ENCODE results near the gene N4BP3.

The N4BP3 gene

DNA sequence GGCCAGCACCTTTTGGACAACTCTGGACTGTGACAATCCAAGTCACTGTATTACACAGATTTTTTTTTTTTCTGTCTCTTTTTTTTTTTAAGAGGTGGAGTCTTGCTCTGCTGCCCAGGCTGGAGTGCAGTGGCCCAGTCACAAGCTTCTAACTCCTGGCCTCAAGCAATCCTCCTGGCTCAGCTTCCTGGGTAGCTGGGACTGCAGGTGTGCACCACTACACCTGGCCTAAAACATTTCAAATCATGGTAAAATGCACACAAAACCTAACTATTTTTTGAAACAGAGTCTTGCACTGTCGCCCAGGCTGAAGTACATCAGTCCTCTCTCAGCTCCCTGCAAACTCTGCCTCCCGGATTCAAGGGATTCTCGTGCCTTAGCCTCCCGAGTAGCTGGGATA is 7.2 kb upstream of the N4BP3 start:
- Histone ChIP-seq H3K4me3 (IDR thresholded peaks at IDR 0.05; ENCODE audit: insufficient read depth, low read depth, low read length) (no peak overlapping the region), H3K79me2 (ENCODE audit: insufficient read depth, low read depth) (no peaks in the 10 kb centered on the region), H3K9ac (no peak overlapping the region), H2AFZ (ENCODE audit: low read depth) (no peak overlapping the region), H4K20me1 (ENCODE audit: insufficient read depth) (no peaks in the 10 kb centered on the region), H3K36me3 (ENCODE audit: insufficient read depth) (no peaks in the 10 kb centered on the region), H3K4me1 (ENCODE audit: low read depth, poor library complexity, severe bottlenecking) (no peaks in the 10 kb centered on the region), H3K27ac (no peak overlapping the region), H3K4me2 (no peak overlapping the region), H3K27me3 (ENCODE audit: insufficient read depth, low read depth) (no peaks in the 10 kb centered on the region)
- TF ChIP-seq CTCF (conservative IDR thresholded peaks at IDR 0.05; ENCODE audit: low read depth, low read length) = no peak

DNA sequence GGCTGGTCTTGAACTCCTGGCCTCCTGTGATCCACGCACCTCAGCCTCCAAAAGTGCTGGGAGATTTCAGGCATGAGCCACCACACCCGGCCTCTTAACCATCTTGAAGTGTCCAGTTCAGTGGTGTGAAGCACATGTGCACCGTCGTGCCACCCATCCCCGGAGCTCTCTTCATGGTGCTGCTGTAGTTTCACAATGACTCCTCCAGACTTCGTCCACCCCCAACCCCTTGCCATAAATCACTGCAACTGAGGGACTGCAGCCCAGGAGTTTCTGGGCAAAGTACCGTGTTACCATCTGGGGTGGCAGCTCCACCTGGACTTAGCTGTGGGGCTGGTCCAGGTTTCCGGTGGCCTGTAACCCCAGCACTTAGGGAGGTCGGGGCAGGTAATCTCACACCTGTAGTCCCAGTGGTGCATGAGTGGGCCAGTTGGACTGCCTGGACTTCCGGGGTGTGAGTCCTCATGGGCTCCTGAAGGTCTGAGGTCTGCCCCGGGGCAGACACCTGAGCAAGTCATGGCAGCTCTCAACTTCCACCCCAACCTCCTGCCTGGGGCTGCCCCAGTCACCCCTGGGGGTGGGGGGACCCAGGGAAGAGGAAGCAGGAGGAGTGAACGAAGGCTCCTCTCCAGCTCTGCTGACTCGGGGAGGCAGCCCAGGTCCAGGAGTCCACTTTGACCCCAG is 6.6 kb upstream of the N4BP3 start:
- Histone ChIP-seq H3K79me2 (ENCODE audit: insufficient read depth, low read depth) (no peaks in the 10 kb centered on the region), H3K9ac (no peak overlapping the region), H3K4me2 (no peak overlapping the region), H3K27me3 (ENCODE audit: insufficient read depth, low read depth) (no peaks in the 10 kb centered on the region), H2AFZ (ENCODE audit: low read depth) (no peak overlapping the region), H3K27ac (no peak overlapping the region), H3K36me3 (ENCODE audit: insufficient read depth) (no peaks in the 10 kb centered on the region), H3K4me3 (IDR thresholded peaks at IDR 0.05; ENCODE audit: insufficient read depth, low read depth, low read length) (no peak overlapping the region), H4K20me1 (ENCODE audit: insufficient read depth) (no peaks in the 10 kb centered on the region), H3K4me1 (ENCODE audit: low read depth, poor library complexity, severe bottlenecking) (no peaks in the 10 kb centered on the region)
- TF ChIP-seq CTCF (conservative IDR thresholded peaks at IDR 0.05; ENCODE audit: low read depth, low read length) = no peak

DNA sequence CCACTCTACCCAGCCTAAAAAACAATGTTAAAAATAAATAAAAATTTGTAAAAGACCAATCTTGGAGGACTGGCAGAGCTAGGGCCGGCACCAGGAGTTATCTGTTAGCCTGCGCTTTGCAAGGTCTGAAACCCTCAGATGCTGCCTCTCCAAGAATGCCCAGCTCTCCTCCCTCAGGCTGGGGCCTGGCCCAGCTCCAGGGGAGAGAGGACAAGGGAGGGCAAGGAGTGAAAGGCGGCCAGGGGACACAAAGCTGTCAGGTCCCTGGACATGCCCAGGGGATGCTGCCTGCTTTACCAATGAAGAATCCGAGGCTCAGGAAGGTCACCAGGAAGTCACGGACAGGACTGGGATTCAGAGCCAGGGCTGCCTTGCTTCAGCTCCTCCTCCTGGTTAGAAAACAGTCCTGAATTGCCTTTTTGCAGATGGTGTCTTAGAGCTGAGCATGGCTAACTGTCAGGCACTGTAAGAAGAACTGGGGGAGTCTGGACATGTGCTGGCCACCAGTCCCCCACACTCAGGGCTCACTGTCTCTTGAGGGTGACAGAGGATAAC is 5.5 kb upstream of the N4BP3 start:
- Histone ChIP-seq H3K79me2 (ENCODE audit: insufficient read depth, low read depth) (no peaks in the 10 kb centered on the region), H3K4me3 (IDR thresholded peaks at IDR 0.05; ENCODE audit: insufficient read depth, low read depth, low read length) (no peak overlapping the region), H3K9ac (no peak overlapping the region), H3K27me3 (ENCODE audit: insufficient read depth, low read depth) (no peaks in the 10 kb centered on the region), H2AFZ (ENCODE audit: low read depth) (no peak overlapping the region), H3K27ac (no peak overlapping the region), H3K4me2 (no peak overlapping the region), H3K4me1 (ENCODE audit: low read depth, poor library complexity, severe bottlenecking) (no peaks in the 10 kb centered on the region), H4K20me1 (ENCODE audit: insufficient read depth) (no peaks in the 10 kb centered on the region), H3K36me3 (ENCODE audit: insufficient read depth) (no peaks in the 10 kb centered on the region)
- TF ChIP-seq CTCF (conservative IDR thresholded peaks at IDR 0.05; ENCODE audit: low read depth, low read length) = no peak

- TF ChIP-seq CTCF (conservative IDR thresholded peaks at IDR 0.05; ENCODE audit: low read depth, low read length) = no peak
- H3K36me3 ChIP-seq (ENCODE audit: insufficient read depth) = no peaks in the 10 kb centered on the region
- no peak overlapping the region for H3K27ac ChIP-seq
- H3K9ac ChIP-seq = no peak overlapping the region
- no peaks in the 10 kb centered on the region for H3K4me1 ChIP-seq (ENCODE audit: low read depth, poor library complexity, severe bottlenecking)
- no peak overlapping the region for H3K4me3 ChIP-seq (IDR thresholded peaks at IDR 0.05; ENCODE audit: insufficient read depth, low read depth, low read length)
- H4K20me1 ChIP-seq (ENCODE audit: insufficient read depth) = no peaks in the 10 kb centered on the region
- H3K79me2 ChIP-seq (ENCODE audit: insufficient read depth, low read depth) = no peaks in the 10 kb centered on the region
- H3K27me3 ChIP-seq (ENCODE audit: insufficient read depth, low read depth) = no peaks in the 10 kb centered on the region
- H3K4me2 ChIP-seq = no peak overlapping the region
- no peak overlapping the region for H2AFZ ChIP-seq (ENCODE audit: low read depth)
Observed at GRCh38 chr5:178108446-178108845, 4.9 kb upstream of the N4BP3 start.

Data from KMS-11 (cell line).